IMR-90 (cell line): ENCODE measurements around the gene PDE11A. TPM values are rescaled to one million over a fixed set of nuclear protein-coding genes. Genes with fewer than 3 reads are reported as not detected.

Experiments used
- ATAC-seq: fragments of 200-7000 bp; cut with Tn5 transposase; 2 replicates; pipeline ENCODE4 v1.9.1; 2020; ENCODE audit warnings: low read depth, mild to moderate bottlenecking, moderate library complexity
- BruUV-seq: library from RNA; stranded (reverse); fragments of 400-500 nt; replicated peaks from 2 replicates; lab custom pipeline; 2021; lab: Mats Ljungman, UMichigan
- CTCF ChIA-PET: fragments of 300-600 bp; formaldehyde crosslinking; extraction: SDS; loops from one replicate; lab custom pipeline; 2021; ENCODE audit warnings: antibody characterized with exemption; lab: Yijun Ruan, JAX
- POLR2A ChIA-PET: fragments of 300-600 bp; sonication (Branson Sonifier 250); formaldehyde crosslinking; loops from one replicate; lab custom pipeline; 2022; ENCODE audit warnings: antibody characterized with exemption; ENCODE audit not compliant: unreplicated experiment; lab: Charles Lee
- DNase-seq: peaks from one replicate; pipeline ENCODE4 v3.0.0; 2013
- H2AFZ ChIP-seq: replicated peaks from 2 replicates; pipeline ENCODE3; 2013; ENCODE audit warnings: low read length, mild to moderate bottlenecking; ENCODE audit not compliant: poor library complexity
- H2AK5ac ChIP-seq: 2 replicates; pipeline ENCODE4 v1.6.1; 2013; ENCODE audit warnings: low read depth, low read length, inconsistent platforms
- H2AK9ac ChIP-seq: replicated peaks from 2 replicates; pipeline ENCODE3; 2013; ENCODE audit warnings: mild to moderate bottlenecking, low read depth, low read length, moderate library complexity; ENCODE audit not compliant: poor library complexity
- H2BK120ac ChIP-seq: 2 replicates; pipeline ENCODE4 v1.6.1; 2013; ENCODE audit warnings: low read depth, low read length, inconsistent platforms
- H2BK15ac ChIP-seq: 3 replicates; pipeline ENCODE4 v1.6.1; 2013; ENCODE audit warnings: low read depth, low read length, inconsistent platforms
- H2BK20ac ChIP-seq: 2 replicates; pipeline ENCODE4 v1.6.1; 2013; ENCODE audit warnings: low read depth, mild to moderate bottlenecking, inconsistent platforms, low read length, moderate library complexity
- H2BK5ac ChIP-seq: 2 replicates; pipeline ENCODE4 v1.6.1; 2013; ENCODE audit warnings: mild to moderate bottlenecking, low read depth, low read length, inconsistent platforms; ENCODE audit not compliant: poor library complexity, severe bottlenecking
- H3K14ac ChIP-seq: replicated peaks from 2 replicates; pipeline ENCODE4 v1.6.1; 2013; ENCODE audit warnings: low read depth, low read length, inconsistent platforms
- H3K18ac ChIP-seq: 2 replicates; pipeline ENCODE4 v1.6.1; 2013; ENCODE audit warnings: low read depth, low read length, control low read depth
- H3K23ac ChIP-seq: 2 replicates; pipeline ENCODE4 v1.6.1; 2013; ENCODE audit warnings: low read depth, low read length, inconsistent platforms
- H3K27ac ChIP-seq: 2 replicates; pipeline ENCODE4 v1.5.1; 2013; ENCODE audit warnings: mild to moderate bottlenecking, control low read depth, low read length; ENCODE audit not compliant: insufficient read depth
- H3K27me3 ChIP-seq: 2 replicates; pipeline ENCODE4 v1.6.1; 2013; ENCODE audit warnings: low read length; ENCODE audit not compliant: control insufficient read depth, insufficient read depth
- H3K36me3 ChIP-seq: 2 replicates; pipeline ENCODE4 v1.6.1; 2013; ENCODE audit warnings: low read length, mixed read lengths; ENCODE audit not compliant: control insufficient read depth, insufficient read depth
- H3K4ac ChIP-seq: 2 replicates; pipeline ENCODE4 v1.6.1; 2013; ENCODE audit warnings: low read depth, low read length, inconsistent platforms
- H3K4me1 ChIP-seq: 2 replicates; pipeline ENCODE4 v1.6.1; 2013; ENCODE audit warnings: low read length, mixed read lengths; ENCODE audit not compliant: control insufficient read depth, insufficient read depth
- H3K4me2 ChIP-seq: 2 replicates; pipeline ENCODE4 v1.6.1; 2013; ENCODE audit warnings: low read depth, mild to moderate bottlenecking, control low read depth, low read length, moderate library complexity
- H3K4me3 ChIP-seq: 2 replicates; pipeline ENCODE4 v1.5.1; 2013; ENCODE audit warnings: low read depth, mild to moderate bottlenecking, control low read depth, low read length, moderate library complexity; ENCODE audit not compliant: insufficient read depth
- H3K56ac ChIP-seq: 2 replicates; pipeline ENCODE4 v1.6.1; 2013; ENCODE audit warnings: low read length, inconsistent platforms; ENCODE audit not compliant: insufficient read depth; ENCODE audit errors: extremely low read depth
- H3K79me1 ChIP-seq, 2 experiments: 2 replicates each; pipeline ENCODE4 v1.6.1; 2013; ENCODE audit warnings: low read length in 2 of 2, inconsistent platforms in 1 of 2, low read depth in 1 of 2
- H3K9ac ChIP-seq: 2 replicates; pipeline ENCODE4 v1.6.1; 2013; ENCODE audit warnings: low read depth, low read length, control low read depth
- H3K9me1 ChIP-seq: 2 replicates; pipeline ENCODE4 v1.6.1; 2013; ENCODE audit warnings: low read length, inconsistent platforms; ENCODE audit not compliant: insufficient read depth
- H3K9me3 ChIP-seq: 2 replicates; pipeline ENCODE4 v1.6.1; 2013; ENCODE audit warnings: low read length; ENCODE audit not compliant: control insufficient read depth, insufficient read depth
- H4K20me1 ChIP-seq: 2 replicates; pipeline ENCODE4 v1.6.1; 2013; ENCODE audit warnings: low read length, inconsistent platforms; ENCODE audit not compliant: insufficient read depth
- H4K5ac ChIP-seq: 2 replicates; pipeline ENCODE4 v1.6.1; 2013; ENCODE audit warnings: mild to moderate bottlenecking, low read depth, low read length, control low read depth
- H4K8ac ChIP-seq, 2 experiments: 2 replicates each; pipeline ENCODE4 v1.6.1; 2013; ENCODE audit warnings: low read depth in 2 of 2, low read length in 2 of 2, control low read depth in 1 of 2, inconsistent platforms in 1 of 2
- H4K91ac ChIP-seq: 2 replicates; pipeline ENCODE4 v1.6.1; 2013; ENCODE audit warnings: low read depth, low read length, inconsistent platforms; ENCODE audit not compliant: insufficient read depth
- BHLHE40 ChIP-seq: fragments of 150-350 bp; IDR thresholded peaks from 2 replicates; pipeline ENCODE4 v1.6.1; 2016; ENCODE audit warnings: mild to moderate bottlenecking, low read depth, low read length
- CEBPB ChIP-seq: IDR thresholded peaks from 2 replicates; pipeline ENCODE4 v1.6.1; 2012; ENCODE audit warnings: low read depth, low read length, improper control_type of control experiment
- FOS ChIP-seq: fragments of 150-350 bp; IDR thresholded peaks from 2 replicates; pipeline ENCODE4 v1.6.1; 2016; ENCODE audit warnings: low read depth, low read length
- MAFK ChIP-seq: IDR thresholded peaks from 2 replicates; pipeline ENCODE4 v1.6.1; 2012; ENCODE audit warnings: low read depth, low read length, improper control_type of control experiment
- MAZ ChIP-seq: IDR thresholded peaks from 2 replicates; pipeline ENCODE4 v1.6.1; 2012; ENCODE audit warnings: low read depth, mild to moderate bottlenecking, low read length, improper control_type of control experiment, moderate library complexity, borderline replicate concordance
- MXI1 ChIP-seq: IDR thresholded peaks from 2 replicates; pipeline ENCODE4 v1.6.1; 2012; ENCODE audit warnings: low read depth, mild to moderate bottlenecking, low read length, moderate library complexity, borderline replicate concordance
- NFE2L2 ChIP-seq: fragments of 150-350 bp; IDR thresholded peaks from 2 replicates; pipeline ENCODE4 v1.6.1; 2016; ENCODE audit warnings: low read depth, mild to moderate bottlenecking, low read length
- RAD21 ChIP-seq: IDR thresholded peaks from 2 replicates; pipeline ENCODE4 v1.6.1; 2012; ENCODE audit warnings: low read length, improper control_type of control experiment
- RCOR1 ChIP-seq: IDR thresholded peaks from 2 replicates; pipeline ENCODE4 v1.6.1; 2012; ENCODE audit warnings: mild to moderate bottlenecking, low read length, improper control_type of control experiment; ENCODE audit not compliant: insufficient replicate concordance
- RFX5 ChIP-seq: IDR thresholded peaks from 2 replicates; pipeline ENCODE4 v1.8.0; 2012; ENCODE audit warnings: low read depth, mild to moderate bottlenecking, low read length, moderate library complexity
- WGBS, 2 experiments: methylation state at CpG; one replicate each; pipeline versions ENCODE4 v1.1.5 to v1.1.7; 2013; ENCODE audit warnings: missing lambda C conversion rate in 2 of 2; ENCODE audit not compliant: insufficient read length in 1 of 2; ENCODE audit errors: extremely low coverage in 2 of 2; 5-methylcytosine and 5-hydroxymethylcytosine counted together
- dilution Hi-C: fragments of 300-500 bp; cut with HindIII; formaldehyde crosslinking; loops from one replicate; pipeline ENCODE4 v1.14.3; 2018; ENCODE audit warnings: low sequenced_read_pairs; ENCODE audit not compliant: unreplicated experiment
- in situ Hi-C: fragments of 300-500 bp; cut with MboI; formaldehyde crosslinking; loops from 3 replicates; pipeline ENCODE4 v1.14.3; 2019; ENCODE audit warnings: low sequenced_read_pairs, inconsistent platforms, mixed read lengths
- intact Hi-C: fragments of 100-400 bp; cut with micrococcal nuclease; formaldehyde crosslinking; loops from 2 replicates; pipeline ENCODE4 v1.10.0; 2022
- polyA plus RNA-seq, 3 experiments: library from polyadenylated mRNA; depleted of rRNA; stranded (reverse); fragments of >200 nt; gene quantifications; 2 replicates each; pipeline ENCODE4 v1.2.3, GENCODE V29; 2012; ENCODE audit warnings: low replicate concordance in 1 of 3
- total RNA-seq: library from RNA; depleted of rRNA; stranded (reverse); fragments of >200 nt; gene quantifications from 2 replicates; pipeline ENCODE4 v1.2.3, GENCODE V29; 2012
- TF ChIP-seq, protein P1 (sequence below): fragments of 150-350 bp; IDR thresholded peaks from 2 replicates; pipeline ENCODE4 v1.6.1; 2016; ENCODE audit warnings: low read depth, mild to moderate bottlenecking, low read length, moderate library complexity, borderline replicate concordance
- TF ChIP-seq, protein P2 (sequence below): fragments of 150-350 bp; IDR thresholded peaks from 2 replicates; pipeline ENCODE4 v1.6.1; 2017; ENCODE audit warnings: mild to moderate bottlenecking, antibody characterized with exemption, low read length, low read depth

The PDE11A gene
- total and polyA plus RNA-seq, 2 of the 4 experiments (the other 2 are of a cell fraction) = 0.21 to 0.72 TPM

DNA sequence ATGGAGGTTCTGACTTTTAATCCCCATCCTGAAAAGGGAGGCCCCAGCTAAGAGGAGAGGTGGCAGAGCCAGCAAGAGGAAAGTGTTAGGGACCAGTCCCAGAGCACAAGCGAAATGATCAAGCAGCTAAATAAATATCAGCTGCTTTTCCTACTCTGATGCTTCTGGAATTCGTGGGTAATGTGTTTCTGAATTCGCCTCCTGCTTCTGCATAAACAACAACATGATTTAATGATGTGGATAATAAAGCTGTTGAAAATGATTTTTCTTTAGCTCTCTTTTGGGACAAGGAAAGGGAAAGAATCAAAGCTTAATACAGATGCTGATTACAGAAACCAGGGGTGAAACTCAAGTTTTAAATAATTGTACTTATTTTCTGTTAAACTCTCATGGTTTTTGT, 329.7 kb downstream of the PDE11A start:
- no peak overlapping the region for H2AFZ ChIP-seq
- no peak overlapping the region for H3K4me3 ChIP-seq
- intact Hi-C loops (no loop called here), dilution Hi-C loops (no loop called here), in situ Hi-C loops (no loop called here)
- no peaks in the 10 kb centered on the region for H3K4me1 ChIP-seq
- POLR2A ChIA-PET = no interaction called here
- H3K27ac ChIP-seq = no peak overlapping the region
- H4K8ac ChIP-seq = no peak overlapping the region
- H2AK5ac ChIP-seq = no peak overlapping the region
- no peak overlapping the region for H3K23ac ChIP-seq
- H2BK20ac ChIP-seq = no peak overlapping the region
- no CpG with 5 or more reads among the region's 3 CpGs for WGBS, 2 experiments
- no peak overlapping the region for H2BK15ac ChIP-seq
- no peak overlapping the region for H2BK120ac ChIP-seq
- H3K9me3 ChIP-seq = no peaks in the 10 kb centered on the region
- H3K9ac ChIP-seq = no peak overlapping the region
- H2AK9ac ChIP-seq = no peak overlapping the region
- H3K4me2 ChIP-seq = no peak overlapping the region
- H4K20me1 ChIP-seq = no peaks in the 10 kb centered on the region
- no peak overlapping the region for H3K14ac ChIP-seq
- no peak overlapping the region for H3K4ac ChIP-seq
- H3K9me1 ChIP-seq = no peaks in the 10 kb centered on the region
- TF ChIP-seq RFX5 (no peak), MXI1 (no peak), RAD21 (no peak), RCOR1 (no peak), FOS (no peak), BHLHE40 (no peak), MAFK (no peak), CEBPB (no peak), NFE2L2 (no peak), MAZ (no peak)
- TF ChIP-seq, protein P1, sequence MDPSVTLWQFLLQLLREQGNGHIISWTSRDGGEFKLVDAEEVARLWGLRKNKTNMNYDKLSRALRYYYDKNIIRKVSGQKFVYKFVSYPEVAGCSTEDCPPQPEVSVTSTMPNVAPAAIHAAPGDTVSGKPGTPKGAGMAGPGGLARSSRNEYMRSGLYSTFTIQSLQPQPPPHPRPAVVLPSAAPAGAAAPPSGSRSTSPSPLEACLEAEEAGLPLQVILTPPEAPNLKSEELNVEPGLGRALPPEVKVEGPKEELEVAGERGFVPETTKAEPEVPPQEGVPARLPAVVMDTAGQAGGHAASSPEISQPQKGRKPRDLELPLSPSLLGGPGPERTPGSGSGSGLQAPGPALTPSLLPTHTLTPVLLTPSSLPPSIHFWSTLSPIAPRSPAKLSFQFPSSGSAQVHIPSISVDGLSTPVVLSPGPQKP = no peak
- TF ChIP-seq, protein P2, sequence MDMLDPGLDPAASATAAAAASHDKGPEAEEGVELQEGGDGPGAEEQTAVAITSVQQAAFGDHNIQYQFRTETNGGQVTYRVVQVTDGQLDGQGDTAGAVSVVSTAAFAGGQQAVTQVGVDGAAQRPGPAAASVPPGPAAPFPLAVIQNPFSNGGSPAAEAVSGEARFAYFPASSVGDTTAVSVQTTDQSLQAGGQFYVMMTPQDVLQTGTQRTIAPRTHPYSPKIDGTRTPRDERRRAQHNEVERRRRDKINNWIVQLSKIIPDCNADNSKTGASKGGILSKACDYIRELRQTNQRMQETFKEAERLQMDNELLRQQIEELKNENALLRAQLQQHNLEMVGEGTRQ = no peak
- no peak for DNase-seq
- CTCF ChIA-PET = interaction anchor here (0.8 kb wide), 1 partner anchor 19 kb away, joined by 3 read pairs; no protein-coding TSS in a partner anchor
- no peaks in the 10 kb centered on the region for H3K79me1 ChIP-seq
- no peaks in the 10 kb centered on the region for H3K36me3 ChIP-seq
- BruUV-seq = no TSS peak
- no peak overlapping the region for H4K91ac ChIP-seq
- H2BK5ac ChIP-seq = no peak overlapping the region
- ATAC-seq = no peak
- H3K18ac ChIP-seq = no peak overlapping the region
- H3K27me3 ChIP-seq = peaks cover 2% of the 10 kb centered on the region
- H3K56ac ChIP-seq = no peak overlapping the region
- H4K5ac ChIP-seq = no peak overlapping the region
